Duodenal mucosa (tissue), 2 donors: ENCODE data around the gene NLRP11.

Source experiments
- H3K27ac ChIP-seq: one replicate; pipeline ENCODE4 v1.7.0; 2013; ENCODE audit warnings: low read depth, low read length
- H3K27me3 ChIP-seq, 2 donors: one replicate each; pipeline ENCODE4 v1.7.0; 2013; ENCODE audit warnings: low read length in 2 of 2, control low read depth in 1 of 2; ENCODE audit not compliant: insufficient read depth in 2 of 2, control insufficient read depth in 1 of 2
- H3K36me3 ChIP-seq, 2 donors: one replicate each; pipeline ENCODE4 v1.7.0; 2013; ENCODE audit warnings: low read length in 2 of 2, control low read depth in 1 of 2; ENCODE audit not compliant: insufficient read depth in 2 of 2, control insufficient read depth in 1 of 2
- H3K4me1 ChIP-seq, 2 donors: one replicate each; pipeline ENCODE4 v1.7.0; 2013; ENCODE audit warnings: low read length in 2 of 2, control low read depth in 1 of 2; ENCODE audit not compliant: insufficient read depth in 2 of 2, control insufficient read depth in 1 of 2
- H3K4me3 ChIP-seq, 2 donors: one replicate each; pipeline ENCODE4 v1.7.0; 2013; ENCODE audit warnings: low read length in 2 of 2, low read depth in 1 of 2
- H3K9ac ChIP-seq, 2 donors: one replicate each; pipeline ENCODE4 v1.7.0; 2013; ENCODE audit warnings: low read length in 2 of 2, low read depth in 1 of 2
- H3K9me3 ChIP-seq, 2 donors: one replicate each; pipeline ENCODE4 v1.7.0; 2013; ENCODE audit warnings: low read length in 2 of 2, control low read depth in 1 of 2; ENCODE audit not compliant: control insufficient read depth in 1 of 2

The NLRP11 gene

GRCh38 chr19:55750715-55751114 is 81.1 kb downstream of the NLRP11 start:
- Histone ChIP-seq H3K9me3 (no peaks in the 10 kb centered on the region), H3K9ac (no peak overlapping the region), H3K27me3 (no peaks in the 10 kb centered on the region), H3K27ac (no peak overlapping the region), H3K4me3 (no peak overlapping the region), H3K4me1 (peaks cover 0 to 6% of the 10 kb centered on the region in 2 donors), H3K36me3 (no peaks in the 10 kb centered on the region)

- Histone ChIP-seq H3K27ac (no peak within 1 kb of the TSS), H3K27me3 (no peaks in the 10 kb centered on the region), H3K36me3 (no peaks in the 10 kb centered on the region), H3K4me1 (no peaks in the 10 kb centered on the region), H3K4me3 (no peak within 1 kb of the TSS), H3K9ac (no peak within 1 kb of the TSS), H3K9me3 (no peaks in the 10 kb centered on the region)
Measured at GRCh38 chr19:55738302-55738701, 93.5 kb downstream of the NLRP11 start, which contains the start of gene NLRP9. Gene NLRP9 (minus strand): TSS chr19:55738402. CDS start chr19:55738374, 28 bp downstream.
